ENCODE results near the gene RCAN3.
A peak's percentile ranks its signal among the peaks of the same experiment; 100 is the strongest.

Gene RCAN3

DNA sequence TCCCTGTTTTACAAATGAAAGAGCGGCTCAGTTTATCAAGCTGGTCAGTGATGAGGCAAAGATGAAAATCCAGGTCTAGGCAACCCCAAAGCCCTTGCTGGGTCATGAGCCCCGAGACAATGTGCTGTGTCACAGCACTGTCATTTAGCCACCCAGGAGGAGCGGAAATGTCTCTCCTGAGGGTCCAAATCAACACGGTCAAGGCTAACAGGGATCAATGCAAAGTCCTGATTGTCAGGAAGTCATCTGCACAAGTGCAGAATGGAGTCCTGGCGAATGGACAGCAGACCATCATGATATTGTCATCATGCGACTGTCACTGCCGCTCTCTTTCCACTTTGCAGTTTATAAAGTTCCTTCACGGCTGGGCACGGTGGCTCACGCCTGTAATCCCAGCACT lies 83.5 kb downstream of the RCAN3 start:
- Mint-ChIP-seq H3K4me1 (peaks cover 9% of the 10 kb centered on the region), H3K9me3 (no peaks in the 10 kb centered on the region), H3K27me3 (peaks cover 4% of the 10 kb centered on the region), H3K4me3 (no peak overlapping the region), H3K36me3 (ENCODE audit: low read depth) (no peaks in the 10 kb centered on the region), H3K27ac (no peak overlapping the region)
- DNase-seq (no peak), ATAC-seq (no peak)

DNA sequence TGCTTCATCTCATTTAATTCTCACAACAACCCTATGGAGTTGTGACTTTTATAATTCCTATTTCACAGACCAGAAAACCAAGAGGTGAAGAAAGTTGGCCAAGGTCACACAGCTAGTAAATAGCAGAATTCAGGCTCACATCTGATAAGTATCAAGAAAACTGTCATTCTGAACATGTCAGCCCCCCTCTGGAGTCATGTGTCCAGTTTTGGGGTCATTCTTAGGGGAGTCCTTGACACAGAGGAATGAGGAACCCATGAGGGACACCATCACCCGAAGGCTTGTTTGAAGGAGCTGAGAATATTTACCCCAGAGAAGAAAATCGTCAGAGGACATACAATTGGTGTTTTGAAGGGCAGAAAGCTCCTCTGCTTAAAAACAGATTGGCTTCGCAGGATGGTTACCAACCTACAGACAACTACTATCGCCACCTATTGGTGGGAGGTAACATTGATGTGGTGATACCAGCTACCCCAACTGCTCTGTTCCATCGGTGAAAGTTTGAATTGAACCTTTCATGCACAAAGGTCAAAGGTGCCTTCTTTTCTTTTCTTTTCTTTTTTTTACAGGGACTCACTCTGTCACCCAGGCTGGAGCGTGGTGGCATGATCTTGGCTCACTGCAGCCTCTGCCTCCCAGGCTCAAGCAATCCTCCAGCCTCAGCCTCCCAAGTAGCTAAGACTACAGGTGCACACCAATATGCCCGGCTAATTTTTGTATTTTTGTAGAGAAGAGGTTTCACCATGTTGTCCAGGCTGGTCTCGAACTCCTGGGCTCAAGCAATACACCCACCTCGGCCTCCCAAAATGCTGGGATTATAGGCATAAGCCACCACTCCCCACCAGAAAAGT lies 84.6 kb downstream of the RCAN3 start:
- Mint-ChIP-seq H3K36me3 (ENCODE audit: low read depth) (no peaks in the 10 kb centered on the region), H3K4me3 (no peak overlapping the region), H3K27me3 (peaks cover 4% of the 10 kb centered on the region), H3K9me3 (no peaks in the 10 kb centered on the region), H3K27ac (peak overlapping the region; percentile 44), H3K4me1 (peaks cover 9% of the 10 kb centered on the region)
- peak; percentile 85 for ATAC-seq
- DNase-seq: peak; percentile 45

DNA sequence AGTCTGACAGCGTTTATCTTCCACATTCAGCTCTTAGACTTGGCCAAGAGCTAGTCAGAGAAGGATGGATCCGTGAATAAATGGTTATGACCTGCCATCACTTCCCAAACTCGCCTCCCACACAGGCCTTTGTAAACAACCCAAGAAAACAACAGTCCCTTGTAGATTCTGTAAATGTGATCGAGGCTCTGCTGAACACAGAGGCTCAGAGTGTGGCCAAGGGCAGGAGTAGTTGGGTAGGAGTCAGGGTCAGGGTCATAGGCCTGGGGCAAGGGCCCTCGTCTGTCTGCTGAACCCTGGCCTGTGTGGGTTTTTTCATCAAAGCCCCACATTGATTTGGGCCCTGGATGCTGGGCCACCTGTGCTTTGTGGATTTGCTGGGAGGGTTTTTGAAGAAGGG lies 85.9 kb downstream of the RCAN3 start:
- ATAC-seq: no peak
- Mint-ChIP-seq H3K9me3 (no peaks in the 10 kb centered on the region), H3K27me3 (peaks cover 4% of the 10 kb centered on the region)

DNA sequence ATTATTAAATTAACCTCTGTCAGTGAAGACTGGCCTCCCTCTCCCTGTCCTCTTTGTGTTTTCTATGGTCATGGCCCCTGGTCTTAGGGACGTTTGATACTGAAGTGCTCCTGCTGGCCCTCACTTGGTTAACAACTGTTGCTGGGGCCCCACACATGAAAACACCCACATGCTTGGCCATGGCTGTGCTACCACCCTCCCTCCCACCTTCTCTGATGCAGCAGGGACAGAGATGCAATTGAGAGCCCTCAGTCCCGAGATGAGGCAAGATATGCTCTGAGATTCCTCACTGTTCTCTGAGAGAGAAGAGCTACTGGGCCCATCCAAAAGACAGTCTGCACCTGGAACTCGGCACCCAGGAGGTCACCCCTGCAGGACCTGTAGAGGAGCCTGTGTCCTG lies 86.6 kb downstream of the RCAN3 start:
- DNase-seq (no peak), ATAC-seq (no peak)
- no peaks in the 10 kb centered on the region for H3K36me3 Mint-ChIP-seq (ENCODE audit: low read depth)
- no peak overlapping the region for H3K27ac Mint-ChIP-seq
- no peaks in the 10 kb centered on the region for H3K9me3 Mint-ChIP-seq
- H3K4me3 Mint-ChIP-seq: no peak overlapping the region
- H3K27me3 Mint-ChIP-seq: peaks cover 4% of the 10 kb centered on the region
- H3K4me1 Mint-ChIP-seq: peaks cover 6% of the 10 kb centered on the region

More for the DNA sequence above, 85.9 kb downstream of the RCAN3 start:
- Mint-ChIP-seq H3K4me3 (no peak overlapping the region), H3K4me1 (peaks cover 9% of the 10 kb centered on the region), H3K36me3 (ENCODE audit: low read depth) (no peaks in the 10 kb centered on the region), H3K27ac (no peak overlapping the region)
- no peak for DNase-seq

All from activated naive CD8-positive, alpha-beta T cell treated with anti-CD3 and anti-CD28 coated beads, Interleukin-2, amount 50 U/mL, for 24 hours (primary cell).